ENCODE data around the gene SPATA22. TPM values are rescaled to one million over a fixed set of nuclear protein-coding genes. Genes with fewer than 3 reads are reported as not detected.
"Not testable (repeated sequence)": the region's sequence is repeated elsewhere in the genome, so short reads cannot be mapped to it uniquely, and the experiment has no call there.

The SPATA22 gene
- total and polyA plus RNA-seq, 2 of the 4 experiments (the other 2 are of a cell fraction): 0.18 to 0.29 TPM

DNA sequence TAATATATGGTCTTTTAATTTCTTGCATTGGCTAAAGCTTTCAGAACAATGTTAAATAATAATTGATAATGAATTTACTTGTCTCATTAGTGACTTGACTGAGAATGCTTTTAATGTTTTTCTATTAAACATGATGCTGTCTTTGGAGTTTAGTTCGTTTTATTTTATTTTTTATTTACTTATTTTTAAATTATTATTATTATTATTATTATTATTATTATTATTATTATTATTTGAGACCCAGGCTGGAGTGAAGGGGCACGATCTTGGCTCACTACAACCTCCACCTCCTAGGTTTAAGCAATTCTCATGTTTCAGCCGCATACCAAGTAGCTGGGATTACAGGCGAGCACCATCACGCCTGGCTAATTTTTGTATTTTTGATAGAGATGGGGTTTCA is 56.0 kb downstream of the SPATA22 start:
- H2BK120ac ChIP-seq (ENCODE audit: low read depth, low read length): no peak overlapping the region
- H4K5ac ChIP-seq (ENCODE audit: low read depth, low read length): no peak overlapping the region
- H4K20me1 ChIP-seq (ENCODE audit: insufficient read depth, low read length): no peaks in the 10 kb centered on the region
- TF ChIP-seq CEBPB (IDR thresholded peaks at IDR 0.05; ENCODE audit: low read depth, low read length): no peak
- TF ChIP-seq POLR2A (IDR thresholded peaks at IDR 0.05; ENCODE audit: low read depth, low read length): no peak
- TF ChIP-seq RAD21 (IDR thresholded peaks at IDR 0.05; ENCODE audit: low read length): no peak
- TF ChIP-seq CTCF (conservative IDR thresholded peaks at IDR 0.05; ENCODE audit: low read depth, low read length): no peak
- no peak for TF ChIP-seq RFX5 (IDR thresholded peaks at IDR 0.05; ENCODE audit: low read depth, low read length)
- TF ChIP-seq FOS (IDR thresholded peaks at IDR 0.05; ENCODE audit: low read depth, low read length): no peak
- no peak for TF ChIP-seq CHD1 (IDR thresholded peaks at IDR 0.05; ENCODE audit: low read depth, low read length)
- TF ChIP-seq MAFK (IDR thresholded peaks at IDR 0.05; ENCODE audit: low read depth, low read length): no peak
- no peak for TF ChIP-seq RCOR1 (IDR thresholded peaks at IDR 0.05; ENCODE audit: insufficient replicate concordance, low read length)
- no peak overlapping the region for H3K23ac ChIP-seq (ENCODE audit: low read depth, low read length)
- no peak overlapping the region for H4K8ac ChIP-seq (ENCODE audit: low read depth in 2 of 2, low read length in 2 of 2)
- H4K91ac ChIP-seq (ENCODE audit: insufficient read depth, low read depth, low read length): no peak overlapping the region
- no peak overlapping the region for H3K56ac ChIP-seq (ENCODE audit: extremely low read depth, insufficient read depth, low read length)
- dilution Hi-C loops (cut with HindIII; ENCODE audit: low sequenced_read_pairs, unreplicated experiment) (no loop called here), in situ Hi-C loops (cut with MboI; ENCODE audit: low sequenced_read_pairs) (no loop called here), intact Hi-C loops (cut with micrococcal nuclease) (no loop called here)
- H3K27ac ChIP-seq (ENCODE audit: insufficient read depth, low read length): no peak overlapping the region
- peaks cover 3% of the 10 kb centered on the region; the same call in 1 of the 2 replicates for H3K9me3 ChIP-seq (ENCODE audit: control insufficient read depth, insufficient read depth, low read length)
- H3K4me2 ChIP-seq (ENCODE audit: low read depth, low read length): no peak overlapping the region
- H3K14ac ChIP-seq (replicated peaks; ENCODE audit: low read depth, low read length): no peak overlapping the region
- no peak for ATAC-seq (ENCODE audit: low read depth)
- no peak overlapping the region for H2BK20ac ChIP-seq (ENCODE audit: low read depth, low read length)
- no TSS peak for BruUV-seq (replicated peaks)
- no peak overlapping the region for H2BK15ac ChIP-seq (ENCODE audit: low read depth, low read length)
- ChIA-PET POLR2A (ENCODE audit: unreplicated experiment) (no interaction called here), CTCF (no interaction called here)
- no peaks in the 10 kb centered on the region for H3K4me1 ChIP-seq (ENCODE audit: control insufficient read depth, insufficient read depth, low read length)
- H3K9ac ChIP-seq (ENCODE audit: low read depth, low read length): no peak overlapping the region
- no peaks in the 10 kb centered on the region for H3K9me1 ChIP-seq (ENCODE audit: insufficient read depth, low read length)
- H3K79me1 ChIP-seq (ENCODE audit: low read depth in 1 of 2, low read length in 2 of 2): no peaks in the 10 kb centered on the region
- H3K18ac ChIP-seq (ENCODE audit: low read depth, low read length): no peak overlapping the region
- H3K36me3 ChIP-seq (ENCODE audit: control insufficient read depth, insufficient read depth, low read length): no peaks in the 10 kb centered on the region
- DNase-seq: no peak
- no peak overlapping the region for H2AK5ac ChIP-seq (ENCODE audit: low read depth, low read length)
- no peak overlapping the region for H2AFZ ChIP-seq (replicated peaks; ENCODE audit: low read length, poor library complexity)
- WGBS, 2 experiments (ENCODE audit: extremely low coverage in 2 of 2, insufficient read length in 1 of 2): no CpG with 5 or more reads among the region's 5 CpGs
- H2BK5ac ChIP-seq (ENCODE audit: low read depth, low read length, poor library complexity, severe bottlenecking): no peak overlapping the region
- no peak overlapping the region for H2AK9ac ChIP-seq (replicated peaks; ENCODE audit: low read depth, low read length, poor library complexity)
- no peak overlapping the region for H3K4me3 ChIP-seq (ENCODE audit: insufficient read depth, low read depth, low read length)
- H3K4ac ChIP-seq (ENCODE audit: low read depth, low read length): no peak overlapping the region
- no peaks in the 10 kb centered on the region for H3K27me3 ChIP-seq (ENCODE audit: control insufficient read depth, insufficient read depth, low read length)

DNA sequence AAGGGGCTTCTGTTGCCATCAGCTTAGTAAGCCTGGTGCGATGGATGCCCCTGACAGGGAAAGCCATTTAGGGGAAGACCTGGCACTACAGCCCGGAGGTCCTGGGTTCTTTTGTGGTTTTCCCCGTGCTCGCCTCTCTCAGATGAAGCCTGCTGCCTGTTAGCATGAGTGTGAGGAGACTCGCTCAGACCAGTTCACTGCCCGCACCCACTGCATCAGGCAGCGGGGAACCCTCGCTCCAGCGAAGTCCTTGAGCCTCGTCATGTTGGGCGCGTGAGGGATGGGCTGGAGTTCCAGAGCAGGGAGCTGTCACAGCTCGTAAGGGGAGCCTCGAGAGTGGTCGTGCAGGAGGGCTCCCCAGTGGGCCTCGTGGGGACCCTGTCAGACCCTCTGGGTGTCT is 59.4 kb downstream of the SPATA22 start:
- H3K9me1 ChIP-seq (ENCODE audit: insufficient read depth, low read length); H2AK5ac ChIP-seq (ENCODE audit: low read depth, low read length); H2AK9ac ChIP-seq (replicated peaks; ENCODE audit: low read depth, low read length, poor library complexity); H3K9me3 ChIP-seq (ENCODE audit: control insufficient read depth, insufficient read depth, low read length); H4K8ac ChIP-seq (ENCODE audit: low read depth in 2 of 2, low read length in 2 of 2); H3K36me3 ChIP-seq (ENCODE audit: control insufficient read depth, insufficient read depth, low read length); CTCF ChIA-PET; H4K20me1 ChIP-seq (ENCODE audit: insufficient read depth, low read length); H3K23ac ChIP-seq (ENCODE audit: low read depth, low read length); H3K27ac ChIP-seq (ENCODE audit: insufficient read depth, low read length); H3K9ac ChIP-seq (ENCODE audit: low read depth, low read length); ATAC-seq (ENCODE audit: low read depth); H3K18ac ChIP-seq (ENCODE audit: low read depth, low read length); H3K4me1 ChIP-seq (ENCODE audit: control insufficient read depth, insufficient read depth, low read length); H3K79me1 ChIP-seq (ENCODE audit: low read depth in 1 of 2, low read length in 2 of 2); POLR2A ChIA-PET (ENCODE audit: unreplicated experiment); H3K4ac ChIP-seq (ENCODE audit: low read depth, low read length); H2BK120ac ChIP-seq (ENCODE audit: low read depth, low read length); H3K4me3 ChIP-seq (ENCODE audit: insufficient read depth, low read depth, low read length); H3K27me3 ChIP-seq (ENCODE audit: control insufficient read depth, insufficient read depth, low read length); H2BK20ac ChIP-seq (ENCODE audit: low read depth, low read length); H3K14ac ChIP-seq (replicated peaks; ENCODE audit: low read depth, low read length); intact Hi-C loops (cut with micrococcal nuclease); H2BK5ac ChIP-seq (ENCODE audit: low read depth, low read length, poor library complexity, severe bottlenecking); H4K91ac ChIP-seq (ENCODE audit: insufficient read depth, low read depth, low read length); H2BK15ac ChIP-seq (ENCODE audit: low read depth, low read length); in situ Hi-C loops (cut with MboI; ENCODE audit: low sequenced_read_pairs); H3K4me2 ChIP-seq (ENCODE audit: low read depth, low read length); BruUV-seq (replicated peaks); H2AFZ ChIP-seq (replicated peaks; ENCODE audit: low read length, poor library complexity); H4K5ac ChIP-seq (ENCODE audit: low read depth, low read length); H3K56ac ChIP-seq (ENCODE audit: extremely low read depth, insufficient read depth, low read length); dilution Hi-C loops (cut with HindIII; ENCODE audit: low sequenced_read_pairs, unreplicated experiment); DNase-seq: not testable (repeated sequence)
- no CpG with 5 or more reads among the region's 16 CpGs for WGBS, 2 experiments (ENCODE audit: extremely low coverage in 2 of 2, insufficient read length in 1 of 2)

Data from IMR-90 (cell line).